Ovary (tissue), 9 donors: ENCODE results near the gene CDCA3. TPM values are rescaled to one million over a fixed set of nuclear protein-coding genes. Genes with fewer than 3 reads are reported as not detected.

ENCODE experiments used
- DNase-seq, 5 donors: peaks; one replicate each; pipeline ENCODE4 v3.0.0-alpha.2; 2019 to 2020
- H3K27ac ChIP-seq, 2 donors: fragments of 200-600 bp; one replicate each; pipeline versions ENCODE4 v1.5.1 to v1.8.0; 2019 to 2022
- H3K27me3 ChIP-seq: fragments of 200-600 bp; one replicate; pipeline ENCODE4 v1.8.0; 2022
- H3K36me3 ChIP-seq: fragments of 200-600 bp; sonication (generic); one replicate; pipeline ENCODE4 v1.5.1; 2019
- H3K4me1 ChIP-seq: one replicate; pipeline ENCODE4 v1.8.1; 2013; ENCODE audit warnings: mild to moderate bottlenecking, moderate library complexity; ENCODE audit not compliant: insufficient read depth
- H3K4me3 ChIP-seq: fragments of 200-600 bp; sonication (generic); one replicate; pipeline ENCODE4 v1.5.1; 2017
- H3K9me3 ChIP-seq, 2 donors: fragments of 200-600 bp in 1 of 2; sonication (generic) in 1 of 2; one replicate each; pipeline versions ENCODE4 v1.5.1 to v1.8.1; 2013 to 2019; ENCODE audit warnings: mild to moderate bottlenecking in 1 of 2, moderate library complexity in 1 of 2
- EP300 ChIP-seq: sonication (generic); formaldehyde crosslinking; IDR thresholded peaks from one replicate; pipeline ENCODE4 v1.6.1; 2017; ENCODE audit warnings: antibody characterized with exemption
- POLR2A ChIP-seq: fragments of 450-650 bp; IDR thresholded peaks from one replicate; pipeline ENCODE4 v1.6.1; 2017; ENCODE audit warnings: antibody characterized with exemption, mild to moderate bottlenecking, moderate library complexity
- WGBS, 3 donors: extraction: QIAGEN DNeasy Blood & Tissue Kit in 1 of 3; methylation state at CpG; one replicate each; pipeline versions ENCODE4 v1.1.5 to v1.1.7; 2013 to 2017; 5-methylcytosine and 5-hydroxymethylcytosine counted together
- intact Hi-C, 4 donors: fragments of 100-400 bp; cut with DNase I; formaldehyde crosslinking; loops; one replicate each; pipeline versions ENCODE4 v1.11.0 to v1.15.1; 2022 to 2023
- polyA plus RNA-seq, 2 donors: library from polyadenylated mRNA; stranded (reverse); fragments of 200-250 nt in 1 of 2; fragments of 350-450 nt in 1 of 2; fragmentation: Illumina TruSeq in 1 of 2; extraction: RNeasy Lipid Tissue Mini Kit (QIAGEN cat#74804) in 1 of 2; gene quantifications; one replicate each; pipeline ENCODE4 v1.2.3, GENCODE V29; 2013 to 2014
- total RNA-seq, 7 donors: library from RNA; depleted of rRNA in 2 of 7; stranded (reverse); fragments of >200 nt in 2 of 7; fragmentation: NEBNext Ultra II Directional in 3 of 7; extraction: Animal tissue kit (Norgen Biotek cat#: 25700) in 3 of 7; gene quantifications; one replicate each; pipeline versions ENCODE4 v1.1.0 to v1.2.4, GENCODE V29; 2016 to 2023
- TF ChIP-seq, protein P1 (sequence below), 3 donors: fragments of 450-650 bp in 2 of 3; fragments of 200-600 bp in 1 of 3; IDR thresholded peaks; one replicate each; pipeline versions ENCODE4 v1.5.1 to v1.8.0; 2016 to 2022; ENCODE audit warnings: antibody characterized with exemption in 3 of 3, mild to moderate bottlenecking in 1 of 3
- donor health status: DM: no; HTN: no; CAD: no; lungs with moderate emphysema.
- donor health status: DM: no; HTN: no; CAD: no.
- donor health status: Bipolar disorder and iron deficiency.
- donor health status: DM: yes; HTN: yes; CAD: no.
- donor health status: DM: no; HTN: no; CAD: no.
- donor health status: DM: yes; HTN: yes; CAD: no.

The CDCA3 gene
- total and polyA plus RNA-seq, 9 donors, result 0.18 to 1.6 (median 0.74) TPM

DNA sequence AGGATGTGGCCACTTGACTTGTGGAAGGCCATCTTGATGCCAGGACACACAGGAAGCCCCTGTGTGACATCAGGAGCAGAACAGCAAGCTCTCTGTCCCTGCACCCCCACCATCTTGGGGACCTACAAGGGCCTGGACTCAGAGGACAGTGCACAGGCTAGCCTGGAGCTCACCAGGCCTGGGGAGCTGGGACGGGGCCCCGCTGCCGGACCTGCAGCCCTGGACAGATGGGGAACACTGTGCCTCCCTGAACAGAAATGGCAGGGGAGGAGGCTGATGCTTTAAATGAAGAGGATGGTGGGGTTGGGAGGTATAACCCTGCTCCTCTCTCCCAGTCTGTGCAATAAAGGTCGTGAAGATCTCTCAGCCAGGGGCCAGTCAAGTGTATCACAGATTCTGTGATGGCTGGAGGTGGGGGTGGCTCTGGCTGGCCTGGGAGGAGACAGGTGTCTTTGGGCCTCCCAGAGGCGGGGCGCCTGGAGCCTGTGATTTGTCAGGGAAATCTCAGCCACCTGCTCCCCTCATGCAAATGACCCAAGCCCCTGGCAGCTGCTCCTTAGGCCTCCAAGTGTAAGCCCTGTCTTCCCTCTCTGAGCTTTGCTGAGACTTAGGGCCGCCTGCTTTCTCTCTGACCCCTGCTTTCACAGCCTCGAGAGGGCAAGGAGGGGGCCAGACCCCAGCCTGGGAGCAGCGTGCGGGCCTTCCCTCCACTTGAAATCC, 11.4 kb downstream of the CDCA3 start:
- Histone ChIP-seq H3K9me3 (no peaks in the 10 kb centered on the region), H3K4me3 (no peak overlapping the region), H3K4me1 (no peaks in the 10 kb centered on the region), H3K27ac (no peak overlapping the region), H3K36me3 (no peaks in the 10 kb centered on the region), H3K27me3 (no peaks in the 10 kb centered on the region)
- DNase-seq, result no peak
- TF ChIP-seq, protein P1, sequence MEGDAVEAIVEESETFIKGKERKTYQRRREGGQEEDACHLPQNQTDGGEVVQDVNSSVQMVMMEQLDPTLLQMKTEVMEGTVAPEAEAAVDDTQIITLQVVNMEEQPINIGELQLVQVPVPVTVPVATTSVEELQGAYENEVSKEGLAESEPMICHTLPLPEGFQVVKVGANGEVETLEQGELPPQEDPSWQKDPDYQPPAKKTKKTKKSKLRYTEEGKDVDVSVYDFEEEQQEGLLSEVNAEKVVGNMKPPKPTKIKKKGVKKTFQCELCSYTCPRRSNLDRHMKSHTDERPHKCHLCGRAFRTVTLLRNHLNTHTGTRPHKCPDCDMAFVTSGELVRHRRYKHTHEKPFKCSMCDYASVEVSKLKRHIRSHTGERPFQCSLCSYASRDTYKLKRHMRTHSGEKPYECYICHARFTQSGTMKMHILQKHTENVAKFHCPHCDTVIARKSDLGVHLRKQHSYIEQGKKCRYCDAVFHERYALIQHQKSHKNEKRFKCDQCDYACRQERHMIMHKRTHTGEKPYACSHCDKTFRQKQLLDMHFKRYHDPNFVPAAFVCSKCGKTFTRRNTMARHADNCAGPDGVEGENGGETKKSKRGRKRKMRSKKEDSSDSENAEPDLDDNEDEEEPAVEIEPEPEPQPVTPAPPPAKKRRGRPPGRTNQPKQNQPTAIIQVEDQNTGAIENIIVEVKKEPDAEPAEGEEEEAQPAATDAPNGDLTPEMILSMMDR (IDR thresholded peaks at IDR 0.05), result no peak
- TF ChIP-seq POLR2A (no peak), EP300 (no peak)
- 72 to 78% (median 73%) methylated on average over 10 of the region's 10 CpGs for WGBS, 3 donors
- intact Hi-C loops, result no loop called here

DNA sequence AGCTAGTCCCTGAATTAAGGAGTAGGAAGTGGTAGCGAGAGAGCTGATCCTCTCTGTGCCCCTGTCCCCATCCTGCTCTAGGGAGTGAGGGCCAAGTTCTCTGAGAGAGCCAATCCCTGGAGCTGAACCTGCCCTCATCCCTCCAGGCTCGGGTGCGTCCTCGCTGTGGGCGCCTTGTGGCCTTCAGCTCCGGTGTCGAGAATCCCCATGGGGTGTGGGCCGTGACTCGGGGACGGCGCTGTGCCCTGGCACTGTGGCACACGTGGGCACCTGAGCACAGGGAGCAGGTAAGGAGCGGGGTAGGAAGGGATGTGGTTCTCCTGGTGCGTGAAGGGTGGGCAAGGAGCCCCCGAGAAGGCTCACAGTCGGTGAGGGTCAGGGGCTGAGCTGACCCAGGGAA, 12.2 kb downstream of the CDCA3 start:
- TF ChIP-seq, protein P1 (IDR thresholded peaks at IDR 0.05), result no peak
- no peak for TF ChIP-seq POLR2A
- TF ChIP-seq EP300, result no peak
- DNase-seq, result no peak
- no peaks in the 10 kb centered on the region for H3K36me3 ChIP-seq
- no peaks in the 10 kb centered on the region for H3K4me1 ChIP-seq
- no peaks in the 10 kb centered on the region for H3K27me3 ChIP-seq
- 84 to 89% (median 85%) methylated on average over 16 of the region's 16 CpGs for WGBS, 3 donors
- no peak overlapping the region for H3K27ac ChIP-seq
- intact Hi-C loops, result no loop called here
- no peaks in the 10 kb centered on the region for H3K9me3 ChIP-seq
- H3K4me3 ChIP-seq, result no peak overlapping the region

DNA sequence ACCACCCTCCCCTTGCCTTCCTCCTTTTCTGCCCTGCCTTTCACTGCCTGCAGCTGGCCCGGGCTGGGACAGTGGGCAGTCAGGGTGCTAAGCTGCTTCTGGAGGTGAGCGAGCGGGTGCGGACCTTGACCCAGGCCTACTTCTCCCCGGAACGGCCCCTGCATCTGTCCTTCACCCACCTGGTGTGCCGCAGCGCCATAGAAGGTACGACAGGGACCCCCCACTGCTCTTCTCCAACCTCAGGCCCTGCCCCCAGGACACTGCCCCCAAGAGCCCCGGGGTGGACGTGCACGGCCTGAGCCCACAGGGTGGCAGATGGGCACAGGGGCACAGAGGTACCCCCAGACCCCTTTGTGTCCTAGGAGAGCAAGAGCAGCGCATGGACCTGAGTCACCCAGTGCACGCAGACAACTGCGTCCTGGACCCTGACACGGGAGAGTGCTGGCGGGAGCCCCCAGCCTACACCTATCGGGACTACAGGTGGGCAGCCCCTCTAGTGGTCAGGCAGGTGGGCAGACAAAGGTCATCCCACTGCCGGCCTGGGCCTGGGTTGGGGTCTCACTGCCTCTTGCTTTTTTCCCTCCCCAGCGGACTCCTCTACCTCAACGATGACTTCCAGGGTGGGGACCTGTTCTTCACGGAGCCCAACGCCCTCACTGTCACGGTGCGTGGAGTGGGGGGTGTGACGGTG, 13.6 kb downstream of the CDCA3 start:
- TF ChIP-seq POLR2A (no peak), EP300 (no peak)
- TF ChIP-seq, protein P1 (IDR thresholded peaks at IDR 0.05), result no peak
- Histone ChIP-seq H3K9me3 (no peaks in the 10 kb centered on the region), H3K27me3 (no peaks in the 10 kb centered on the region), H3K4me1 (no peaks in the 10 kb centered on the region), H3K36me3 (no peaks in the 10 kb centered on the region), H3K27ac (no peak overlapping the region), H3K4me3 (no peak overlapping the region)
- WGBS, 3 donors, result 85 to 86% (median 86%) methylated on average over 26 of the region's 26 CpGs
- DNase-seq, result no peak
- intact Hi-C loops, result no loop called here

DNA sequence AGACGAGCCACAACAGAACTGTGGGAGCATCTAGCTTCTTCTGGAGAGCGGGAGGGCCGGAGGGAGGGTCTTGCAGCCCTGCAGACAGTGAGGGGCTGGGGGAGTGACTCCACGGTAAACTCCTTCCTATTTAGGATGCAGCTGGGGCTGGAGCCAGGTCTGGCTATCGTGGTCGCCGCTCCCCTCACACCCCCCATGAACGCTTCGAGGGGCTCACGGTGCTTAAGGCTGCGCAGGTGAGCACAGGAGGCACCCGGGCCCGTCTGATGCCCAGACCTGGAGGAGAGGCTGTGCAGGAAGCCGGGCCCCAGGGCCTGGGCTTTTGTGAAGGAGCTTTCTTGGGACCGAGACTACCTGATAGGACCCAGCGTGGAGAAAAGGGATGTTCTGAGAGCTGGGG, 14.2 kb downstream of the CDCA3 start:
- Histone ChIP-seq H3K27ac (no peak overlapping the region), H3K9me3 (no peaks in the 10 kb centered on the region), H3K36me3 (no peaks in the 10 kb centered on the region), H3K27me3 (no peaks in the 10 kb centered on the region), H3K4me1 (no peaks in the 10 kb centered on the region), H3K4me3 (no peak overlapping the region)
- DNase-seq, result no peak
- TF ChIP-seq, protein P1 (IDR thresholded peaks at IDR 0.05), result no peak
- TF ChIP-seq EP300 (no peak), POLR2A (no peak)
- intact Hi-C loops, result no loop called here
- WGBS, 3 donors, result 76 to 84% (median 83%) methylated on average over 16 of the region's 16 CpGs
